K562 (cell line): ENCODE data around the gene ADAMTS2. TPM values are rescaled to one million over a fixed set of nuclear protein-coding genes. Genes with fewer than 3 reads are reported as not detected.

Experiments used
- ATAC-seq: fragments of 200-7000 bp; cut with Tn5 transposase; 3 replicates; pipeline ENCODE4 v1.9.1; 2020; ENCODE audit warnings: moderate library complexity
- BruUV-seq: library from RNA; stranded (reverse); fragments of 400-500 nt; replicated peaks from 2 replicates; lab custom pipeline; 2021; lab: Mats Ljungman, UMichigan
- CTCF ChIA-PET: fragments of 300-600 bp; formaldehyde crosslinking; extraction: SDS; loops from one replicate; lab custom pipeline; 2021; ENCODE audit warnings: low intra/inter-chr PET ratio; lab: Yijun Ruan, JAX
- POLR2A ChIA-PET: fragments of 300-600, 350-650 bp; sonication (Branson Sonifier 250); formaldehyde crosslinking; extraction: SDS; loops from one replicate; lab custom pipeline; 2021; ENCODE audit warnings: antibody characterized with exemption, inconsistent platforms; lab: Yijun Ruan, JAX
- DNase-seq, 4 experiments: peaks; one replicate each; pipeline versions ENCODE4 v3.0.0 to v3.0.0-alpha.2; 2011 to 2018; ENCODE audit warnings: low spot score in 3 of 4, mixed read lengths in 3 of 4; ENCODE audit errors: extremely low read depth in 1 of 4
- FAIRE-seq: peaks from 2 replicates; lab custom pipeline; 2011; peaks lifted over from hg19 to GRCh38; lab: Jason Lieb, UNC
- H2AFZ ChIP-seq: 2 replicates; pipeline ENCODE4 v1.6.0; 2011; ENCODE audit warnings: low read depth, low read length, control low read depth, inconsistent platforms
- H3K27ac ChIP-seq: fragments of 200-600 bp; 3 replicates; pipeline ENCODE4 v1.8.0; 2011; ENCODE audit warnings: low read depth, mild to moderate bottlenecking, control low read depth, inconsistent platforms, low read length, moderate library complexity, mixed read lengths; ENCODE audit errors: extremely low read depth
- H3K27me3 ChIP-seq, 2 experiments: fragments of 300-600 bp in 1 of 2; 2 replicates in 1 of 2; 3 replicates in 1 of 2; pipeline versions ENCODE4 v1.6.0 to v1.8.0; 2011; ENCODE audit warnings: inconsistent platforms in 2 of 2, low read length in 2 of 2, mild to moderate bottlenecking in 1 of 2, mixed read lengths in 1 of 2, moderate library complexity in 1 of 2; ENCODE audit not compliant: control insufficient read depth in 2 of 2, insufficient read depth in 2 of 2
- H3K36me3 ChIP-seq: fragments of 300-600 bp; 3 replicates; pipeline ENCODE4 v1.8.0; 2011; ENCODE audit warnings: mild to moderate bottlenecking, low read length, inconsistent platforms; ENCODE audit not compliant: control insufficient read depth, insufficient read depth
- H3K4me1 ChIP-seq, 2 experiments: fragments of 200-600 bp in 1 of 2; replicated peaks in 1 of 2; 2 replicates in 1 of 2; 3 replicates in 1 of 2; pipeline versions ENCODE4 v1.5.1 to v1.8.0; 2011; ENCODE audit warnings: inconsistent platforms in 2 of 2, low read length in 2 of 2, mild to moderate bottlenecking in 1 of 2, mixed read lengths in 1 of 2, moderate library complexity in 1 of 2; ENCODE audit not compliant: control insufficient read depth in 2 of 2, insufficient read depth in 2 of 2
- H3K4me2 ChIP-seq: 2 replicates; pipeline ENCODE4 v1.6.1; 2011; ENCODE audit warnings: low read length, control low read depth, inconsistent platforms, mixed read lengths; ENCODE audit not compliant: insufficient read depth
- H3K4me3 ChIP-seq: fragments of 200-600 bp; sonication (generic), shearing (Covaris generic); 2 replicates; pipeline ENCODE4 v1.5.1; 2016; ENCODE audit warnings: control low read depth, inconsistent platforms
- H3K79me2 ChIP-seq: fragments of 200-600 bp; 3 replicates; pipeline ENCODE4 v1.8.0; 2011; ENCODE audit warnings: low read length, inconsistent platforms; ENCODE audit not compliant: control insufficient read depth, insufficient read depth
- H3K9ac ChIP-seq, 2 experiments: 2 replicates each; pipeline versions ENCODE4 v1.6.0 to v1.6.1; 2011; ENCODE audit warnings: low read depth in 2 of 2, low read length in 2 of 2, control low read depth in 1 of 2, inconsistent platforms in 1 of 2, mild to moderate bottlenecking in 1 of 2, mixed read lengths in 1 of 2; ENCODE audit not compliant: insufficient read depth in 1 of 2
- H3K9me1 ChIP-seq: one replicate; pipeline ENCODE4 v1.6.0; 2011; ENCODE audit warnings: inconsistent platforms, mild to moderate bottlenecking, low read length, moderate library complexity; ENCODE audit not compliant: control insufficient read depth, insufficient read depth
- H3K9me3 ChIP-seq: replicated peaks from 2 replicates; pipeline ENCODE4 v1.5.1; 2011; ENCODE audit warnings: low read depth, low read length, inconsistent platforms; ENCODE audit not compliant: control insufficient read depth, insufficient read depth
- H4K20me1 ChIP-seq: replicated peaks from 2 replicates; pipeline ENCODE4 v1.6.1; 2011; ENCODE audit warnings: low read length, inconsistent platforms, mixed read lengths; ENCODE audit not compliant: control insufficient read depth, insufficient read depth
- CTCF ChIP-seq, 3 experiments: IDR thresholded peaks in 2 of 3; conservative IDR thresholded peaks in 1 of 3; 2 replicates each; pipeline ENCODE4 v1.5.1; 2011 to 2012; ENCODE audit warnings: low read length in 3 of 3, mild to moderate bottlenecking in 3 of 3, control low read depth in 2 of 3, improper control_type of control experiment in 1 of 3, inconsistent platforms in 1 of 3, low read depth in 1 of 3, mixed read lengths in 1 of 3, moderate library complexity in 1 of 3; ENCODE audit not compliant: insufficient read depth in 2 of 3
- HDAC1 ChIP-seq, 2 experiments: fragments of 450-650 bp; IDR thresholded peaks; 2 replicates each; pipeline ENCODE4 v1.6.1; 2016 to 2017; ENCODE audit warnings: inconsistent platforms in 1 of 2, mild to moderate bottlenecking in 1 of 2, moderate library complexity in 1 of 2
- RAD21 ChIP-seq, 2 experiments: fragments of 250-450 bp in 1 of 2; fragments of 450-650 bp in 1 of 2; sonication (Bioruptor Pico) in 1 of 2; formaldehyde crosslinking in 1 of 2; IDR thresholded peaks in 1 of 2; conservative IDR thresholded peaks in 1 of 2; 2 replicates each; pipeline versions ENCODE4 v1.4.0 to v1.8.0; 2020 to 2022; ENCODE audit warnings: mild to moderate bottlenecking in 2 of 2, moderate library complexity in 1 of 2
- ZBTB12 ChIP-seq: fragments of 250-450 bp; sonication (Bioruptor Pico); IDR thresholded peaks from 2 replicates; pipeline ENCODE4 v1.4.0; 2020
- WGBS: fragments of 100-300 bp; shearing (Covaris generic); methylation state at CpG from one replicate; pipeline ENCODE4 v1.1.6; 2016; ENCODE audit warnings: low coverage, mixed read lengths; ENCODE audit not compliant: insufficient coverage; ENCODE audit errors: missing lambda C conversion rate; 5-methylcytosine and 5-hydroxymethylcytosine counted together
- in situ Hi-C: fragments of 300-500 bp; cut with MboI; formaldehyde crosslinking; loops from 4 replicates; pipeline ENCODE4 v1.15.0; 2018; ENCODE audit warnings: inconsistent platforms, mixed read lengths
- intact Hi-C: fragments of 100-400 bp; cut with micrococcal nuclease; formaldehyde crosslinking; loops from 2 replicates; pipeline ENCODE4 v1.14.2; 2022
- polyA plus RNA-seq, 8 experiments: library from polyadenylated mRNA; depleted of rRNA in 4 of 8; stranded (reverse) in 5 of 8; unstranded in 3 of 8; fragments of >200 nt; fragmentation: Nextera tagmentation in 2 of 8; fragmentation: Illumina TruSeq in 1 of 8; extraction: Ambion mirVana in 2 of 8; extraction: Trizol in 1 of 8; gene quantifications; 2 replicates each; pipeline versions ENCODE4 v1.2.1 to v1.2.3, GENCODE V29; 2011 to 2014; ENCODE audit warnings: inconsistent platforms in 1 of 8, missing spikeins in 1 of 8
- total RNA-seq, 7 experiments: library from RNA; depleted of rRNA in 6 of 7; stranded (reverse); fragments of >200 nt in 6 of 7; fragmentation: Illumina TruSeq in 2 of 7; extraction: Trizol in 2 of 7; gene quantifications; 2 replicates each; pipeline versions ENCODE4 v1.2.1 to v1.2.3, GENCODE V29; 2011 to 2021; ENCODE audit warnings: low replicate concordance in 1 of 7

The ADAMTS2 gene
- total and polyA plus RNA-seq, 9 of the 15 experiments (the other 6 are each of a cell fraction or from before 2014, with no cell fraction given), result not detected

GRCh38 chr5:179278119-179278518 is 67.1 kb downstream of the ADAMTS2 start:
- H3K9ac ChIP-seq, result no peak overlapping the region
- H3K9me1 ChIP-seq, result no peaks in the 10 kb centered on the region
- FAIRE-seq, result no peak
- H3K4me1 ChIP-seq, result peaks cover 4 to 12% of the 10 kb centered on the region in 2 experiments; a peak in 2 of 5 replicates
- no peak overlapping the region for H3K27ac ChIP-seq
- no peaks in the 10 kb centered on the region for H3K9me3 ChIP-seq
- H3K4me2 ChIP-seq, result no peak overlapping the region
- no peak for ATAC-seq
- H4K20me1 ChIP-seq, result no peaks in the 10 kb centered on the region
- in situ Hi-C loops (no loop called here), intact Hi-C loops (no loop called here)
- no peak overlapping the region for H3K4me3 ChIP-seq
- H3K36me3 ChIP-seq, result no peaks in the 10 kb centered on the region
- no TSS peak for BruUV-seq
- H3K27me3 ChIP-seq, result no peaks in the 10 kb centered on the region; a peak in 1 of 5 replicates
- TF ChIP-seq ZBTB12 (CRISPR knock-in tag), result no peak
- no peaks in the 10 kb centered on the region for H3K79me2 ChIP-seq
- CTCF ChIA-PET, result no interaction called here
- H2AFZ ChIP-seq, result no peak overlapping the region
- no peak for DNase-seq
- WGBS, result 10% methylated on average over 6 of the region's 10 CpGs
- POLR2A ChIA-PET, result no interaction called here

GRCh38 chr5:179276838-179277395 is 68.3 kb downstream of the ADAMTS2 start:
- Histone ChIP-seq H4K20me1 (no peaks in the 10 kb centered on the region), H3K9me3 (no peaks in the 10 kb centered on the region), H3K4me1 (peaks cover 4 to 12% of the 10 kb centered on the region in 2 experiments; a peak in 2 of 5 replicates), H3K27me3 (peaks cover 0 to 6% of the 10 kb centered on the region in 2 experiments; a peak in 2 of 5 replicates), H2AFZ (no peak overlapping the region), H3K9me1 (no peaks in the 10 kb centered on the region), H3K4me3 (no peak overlapping the region), H3K79me2 (no peaks in the 10 kb centered on the region), H3K27ac (no peak overlapping the region), H3K36me3 (no peaks in the 10 kb centered on the region), H3K9ac (no peak overlapping the region), H3K4me2 (no peak overlapping the region)
- FAIRE-seq (no peak), DNase-seq (peak in 3 of 4 experiments; percentile 24 to 38 (median 26)), ATAC-seq (peak; percentile 58)
- TF ChIP-seq RAD21 (CRISPR knock-in tag; conservative IDR thresholded peaks at IDR 0.05 in 1 of 2, IDR thresholded peaks at IDR 0.05 in 1 of 2) (0 out of 4 replicates have a peak, but pooled peaks of 1 of the 2 experiments have one; percentile 14), CTCF (IDR thresholded peaks at IDR 0.05 in 2 of 3, conservative IDR thresholded peaks at IDR 0.05 in 1 of 3; ENCODE audit: insufficient read depth in 2 of 3, low read depth in 1 of 3, low read length in 3 of 3) (peak; percentile 26 to 37 (median 27); a peak in 4 of 6 replicates), HDAC1 (IDR thresholded peaks at IDR 0.05) (no peak)
- ChIA-PET POLR2A (interaction anchor here (1.0 to 1.2 kb wide), 2 partner anchors 10 to 48 kb away, joined by 3 to 4 read pairs; no protein-coding TSS in a partner anchor), CTCF (no interaction called here)
- in situ Hi-C loops (no loop called here), intact Hi-C loops (loop anchor here (2.0 kb wide), 1 partner anchor 218 kb away; no protein-coding TSS in a partner anchor)
- WGBS, result 43% methylated on average over 15 of the region's 17 CpGs
- no TSS peak for BruUV-seq
